ENCODE results near the gene MAGI1.
"Not testable (repeated sequence)": the region's sequence is repeated elsewhere in the genome, so short reads cannot be mapped to it uniquely, and the experiment has no call there.

MAGI1 gene

GRCh38 chr3:65896321-65896720, 142.4 kb downstream of the MAGI1 start:
- DNase-seq, result no peak

- DNase-seq, result no peak
Measured at GRCh38 chr3:65894679-65895453, 143.9 kb downstream of the MAGI1 start.

GRCh38 chr3:65894126-65894525, 144.6 kb downstream of the MAGI1 start:
- no peak for DNase-seq

GRCh38 chr3:65893631-65894030, 145.1 kb downstream of the MAGI1 start:
- DNase-seq, result no peak

GRCh38 chr3:65891477-65891876, 147.2 kb downstream of the MAGI1 start:
- DNase-seq, result not testable (repeated sequence)

- no peak for DNase-seq
Measured at GRCh38 chr3:65890328-65890727, 148.4 kb downstream of the MAGI1 start.

- DNase-seq, result no peak
Measured at GRCh38 chr3:65889707-65890099, 149.0 kb downstream of the MAGI1 start.

- DNase-seq, result no peak
Measured at GRCh38 chr3:65888980-65889706, 149.6 kb downstream of the MAGI1 start.

- no peak for DNase-seq
Measured at GRCh38 chr3:65888196-65888595, 150.5 kb downstream of the MAGI1 start.

- no peak for DNase-seq
Measured at GRCh38 chr3:65886391-65886790, 152.3 kb downstream of the MAGI1 start.

GRCh38 chr3:65884071-65884470, 154.6 kb downstream of the MAGI1 start:
- no peak for DNase-seq

GRCh38 chr3:65883613-65884012, 155.1 kb downstream of the MAGI1 start:
- no peak for DNase-seq

GRCh38 chr3:65880350-65880749, 158.4 kb downstream of the MAGI1 start:
- DNase-seq, result no peak

- DNase-seq, result no peak
Measured at GRCh38 chr3:65879372-65879771, 159.3 kb downstream of the MAGI1 start.

- DNase-seq, result no peak
Measured at GRCh38 chr3:65878831-65879230, 159.9 kb downstream of the MAGI1 start.

GRCh38 chr3:65877160-65877559, 161.6 kb downstream of the MAGI1 start:
- no peak for DNase-seq

- DNase-seq, result no peak
Measured at GRCh38 chr3:65876028-65876420, 162.7 kb downstream of the MAGI1 start.

- DNase-seq, result no peak
Measured at GRCh38 chr3:65875393-65876027, 163.2 kb downstream of the MAGI1 start.

- DNase-seq, result no peak
Measured at GRCh38 chr3:65873869-65874268, 164.8 kb downstream of the MAGI1 start.

- no peak for DNase-seq
Measured at GRCh38 chr3:65873028-65873427, 165.7 kb downstream of the MAGI1 start.

GRCh38 chr3:65871305-65872141, 167.2 kb downstream of the MAGI1 start:
- DNase-seq, result no peak

GRCh38 chr3:65869798-65870197, 168.9 kb downstream of the MAGI1 start:
- DNase-seq, result no peak

Measured in CD4-positive, alpha-beta T cell treated with Interleukin-1 beta for 1 hour (primary cell).